Thyroid gland (tissue), 4 donors: ENCODE results near the gene ARMH3.

Source experiments
- CTCF ChIP-seq, 6 experiments: fragments of 200-600 bp in 3 of 6; fragments of 450-650 bp in 3 of 6; sonication (generic) in 3 of 6; IDR thresholded peaks; one replicate each; pipeline ENCODE4 v1.5.1; 2016 to 2019; ENCODE audit warnings: antibody characterized with exemption in 6 of 6, mild to moderate bottlenecking in 2 of 6, inconsistent platforms in 1 of 6, moderate library complexity in 1 of 6
- POLR2A ChIP-seq, 2 donors: fragments of 450-650 bp; IDR thresholded peaks; one replicate each; pipeline ENCODE4 v1.6.1; 2017; ENCODE audit warnings: antibody characterized with exemption in 2 of 2, mild to moderate bottlenecking in 2 of 2, moderate library complexity in 1 of 2

GRCh38 chr10:101814466-101815071 is 241.4 kb downstream of the ARMH3 start:
- TF ChIP-seq CTCF (IDR thresholded peaks at IDR 0.05): no peak
- TF ChIP-seq POLR2A (IDR thresholded peaks at IDR 0.05): no peak
